Ramos (cell line): ENCODE measurements around the gene C1orf210.

Experiments used
- in situ Hi-C: fragments of 300-500 bp; cut with MboI; formaldehyde crosslinking; loops from one replicate; pipeline ENCODE4 v1.14.3; 2022; ENCODE audit warnings: low sequenced_read_pairs; ENCODE audit not compliant: unreplicated experiment

C1orf210 gene

GRCh38 chr1:43285269-43285990 is at the start of gene C1orf210:
Gene C1orf210 (minus strand): TSS chr1:43285581. CDS start chr1:43283270, 2,311 bp downstream.
- in situ Hi-C loops: no loop called here

- in situ Hi-C loops: no loop called here
Observed at GRCh38 chr1:43334453-43335205, 49.2 kb upstream of the C1orf210 start.

GRCh38 chr1:43331688-43332087 is 46.3 kb upstream of the C1orf210 start:
- in situ Hi-C loops: no loop called here

GRCh38 chr1:43329995-43330751 is 44.8 kb upstream of the C1orf210 start:
- in situ Hi-C loops: no loop called here

- in situ Hi-C loops: no loop called here
Observed at GRCh38 chr1:43327549-43328292, 42.3 kb upstream of the C1orf210 start.

GRCh38 chr1:43325381-43325780 is 40.0 kb upstream of the C1orf210 start:
- in situ Hi-C loops: no loop called here

- in situ Hi-C loops: no loop called here
Observed at GRCh38 chr1:43324810-43325209, 39.4 kb upstream of the C1orf210 start.

- in situ Hi-C loops: no loop called here
Observed at GRCh38 chr1:43322506-43322905, 37.1 kb upstream of the C1orf210 start.

- in situ Hi-C loops: no loop called here
Observed at GRCh38 chr1:43321331-43321891, 36.0 kb upstream of the C1orf210 start.

GRCh38 chr1:43319766-43320165 is 34.4 kb upstream of the C1orf210 start:
- in situ Hi-C loops: no loop called here

- in situ Hi-C loops: no loop called here
Observed at GRCh38 chr1:43319288-43319687, 33.9 kb upstream of the C1orf210 start.

GRCh38 chr1:43318831-43319230 is 33.5 kb upstream of the C1orf210 start:
- in situ Hi-C loops: no loop called here

GRCh38 chr1:43317817-43318471 is 32.6 kb upstream of the C1orf210 start:
- in situ Hi-C loops: no loop called here

GRCh38 chr1:43316738-43317520 is 31.5 kb upstream of the C1orf210 start:
- in situ Hi-C loops: no loop called here

GRCh38 chr1:43315963-43316737 is 30.8 kb upstream of the C1orf210 start:
- in situ Hi-C loops: no loop called here

- in situ Hi-C loops: no loop called here
Observed at GRCh38 chr1:43315481-43315880, 30.1 kb upstream of the C1orf210 start.

- in situ Hi-C loops: no loop called here
Observed at GRCh38 chr1:43314233-43314632, 28.9 kb upstream of the C1orf210 start.

GRCh38 chr1:43313771-43314170 is 28.4 kb upstream of the C1orf210 start:
- in situ Hi-C loops: no loop called here
